Right cardiac atrium (tissue), 5 donors: ENCODE measurements around the gene SLC6A8. TPM values are rescaled to one million over a fixed set of nuclear protein-coding genes. Genes with fewer than 3 reads are reported as not detected.
A peak's percentile ranks its signal among the peaks of the same experiment; 100 is the strongest.

Source experiments
- ATAC-seq, 2 donors: fragments of 200-7000 bp; cut with Tn5 transposase; one replicate each; pipeline versions ENCODE4 v1.8.0 to v1.9.1; 2020; ENCODE audit warnings: moderate library complexity in 2 of 2, mild to moderate bottlenecking in 1 of 2
- DNase-seq, 3 donors: peaks; one replicate each; pipeline ENCODE4 v3.0.0-alpha.2; 2020
- H3K27ac ChIP-seq: one replicate; pipeline ENCODE4 v1.5.1; 2013; ENCODE audit warnings: mild to moderate bottlenecking, low read length, control low read depth, moderate library complexity
- H3K27me3 ChIP-seq: one replicate; pipeline ENCODE4 v1.6.1; 2013; ENCODE audit not compliant: control insufficient read depth, insufficient read depth
- H3K4me1 ChIP-seq: one replicate; pipeline ENCODE4 v1.6.1; 2013; ENCODE audit warnings: low read length; ENCODE audit not compliant: control insufficient read depth, insufficient read depth
- H3K4me3 ChIP-seq: one replicate; pipeline ENCODE4 v1.5.1; 2013; ENCODE audit warnings: low read length, control low read depth
- H3K9me3 ChIP-seq: one replicate; pipeline ENCODE4 v1.6.1; 2013; ENCODE audit warnings: low read length; ENCODE audit not compliant: control insufficient read depth
- WGBS: extraction: QIAGEN DNeasy Blood & Tissue Kit; methylation state at CpG from one replicate; pipeline ENCODE4 v1.1.7; 2013; 5-methylcytosine and 5-hydroxymethylcytosine counted together
- intact Hi-C, 4 donors: fragments of 100-400 bp; cut with DNase I; formaldehyde crosslinking; loops; one replicate each; pipeline versions ENCODE4 v1.11.0 to v1.14.0; 2022 to 2023
- polyA plus RNA-seq: library from polyadenylated mRNA; stranded (reverse); fragments of 200-250 nt; gene quantifications from one replicate; pipeline ENCODE4 v1.2.3, GENCODE V29; 2013
- total RNA-seq, 4 donors: library from RNA; stranded (reverse); fragmentation: NEBNext Ultra II Directional; extraction: Animal tissue kit (Norgen Biotek cat#: 25700); gene quantifications; one replicate each; pipeline ENCODE4 v1.2.1, GENCODE V29; 2021
- donor health status: healthy with polysubstance abuse.
- donor health status: DM: no; HTN: yes; CAD: no.
- donor health status: DM: no; HTN: no; CAD: no.
- donor health status: DM: no; HTN: yes; CAD: no; lungs with severe emphysema.
- donor health status: DM: yes; HTN: yes; CAD: no.

The SLC6A8 gene
- total and polyA plus RNA-seq, 5 donors, result 107 to 191 (median 140) TPM

- WGBS, result 3% methylated on average over 41 of the region's 48 CpGs
- no peak for DNase-seq
- H3K27ac ChIP-seq, result no peak overlapping the region
- no peaks in the 10 kb centered on the region for H3K9me3 ChIP-seq
- ATAC-seq, result no peak
- no peaks in the 10 kb centered on the region for H3K27me3 ChIP-seq
- no peak overlapping the region for H3K4me3 ChIP-seq
- intact Hi-C loops, result loop anchor here in 1 of 4 donors (10.0 kb wide), 1 partner anchor 88 kb away; no protein-coding TSS in a partner anchor
- H3K4me1 ChIP-seq, result no peaks in the 10 kb centered on the region
These were observed 44.9 kb upstream of the SLC6A8 start for GRCh38 chrX:153642655-153643430.

- Histone ChIP-seq H3K27ac (no peak overlapping the region), H3K27me3 (no peaks in the 10 kb centered on the region), H3K4me3 (no peak overlapping the region), H3K9me3 (no peaks in the 10 kb centered on the region), H3K4me1 (no peaks in the 10 kb centered on the region)
- no peak for ATAC-seq
- intact Hi-C loops, result loop anchor here in 1 of 4 donors (10.0 kb wide), 1 partner anchor 89 kb away; no protein-coding TSS in a partner anchor
- 2% methylated on average over 70 of the region's 84 CpGs for whole genome bisulfite sequencing
- peak in 1 of 3 donors; percentile 77 for DNase-seq
These were observed 44.0 kb upstream of the SLC6A8 start for GRCh38 chrX:153643431-153644351.

DNA sequence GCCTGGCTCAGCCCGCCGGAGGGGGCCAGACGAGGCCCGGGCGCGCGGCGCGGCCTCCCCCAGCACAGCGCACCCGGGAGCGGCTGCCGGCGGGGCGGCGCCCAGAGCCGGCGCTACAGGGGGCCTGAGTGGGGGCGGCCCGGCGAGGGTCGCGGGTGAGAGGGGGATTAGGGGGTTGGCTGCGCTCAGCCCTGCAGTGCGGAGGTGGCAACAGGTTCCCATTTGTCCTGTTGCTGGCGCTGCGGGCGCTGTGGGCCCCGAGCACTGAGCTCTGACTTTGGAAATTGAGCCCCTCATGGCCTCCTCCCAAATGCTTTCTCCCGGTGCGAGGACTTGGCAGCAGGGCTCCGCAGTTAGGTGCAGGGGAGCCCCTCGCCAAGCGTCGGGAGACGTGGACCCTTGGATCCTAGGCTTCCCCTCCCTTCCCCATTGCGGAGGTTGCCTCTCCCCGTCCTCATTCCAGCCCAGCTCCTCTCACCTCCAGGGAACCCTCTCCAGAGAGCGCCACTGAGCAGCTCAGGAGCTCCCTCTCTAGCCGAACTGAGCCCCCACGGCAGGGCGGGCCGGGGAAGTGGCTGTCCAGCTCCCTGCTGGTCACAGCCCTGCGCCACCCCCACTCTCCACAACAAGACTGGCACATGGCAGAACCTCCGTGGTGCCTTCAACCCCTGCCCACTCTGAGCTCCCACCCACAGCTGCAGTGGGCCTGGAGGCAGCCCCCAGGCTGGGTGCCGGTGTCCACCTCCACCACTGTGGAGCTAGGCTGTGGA is 43.2 kb upstream of the SLC6A8 start:
- peak in 1 of 3 donors; percentile 60 for DNase-seq
- H3K27me3 ChIP-seq, result no peaks in the 10 kb centered on the region

GRCh38 chrX:153645151-153645550 is 42.6 kb upstream of the SLC6A8 start:
- WGBS, result 51% methylated on average over 6 of the region's 6 CpGs
- Histone ChIP-seq H3K9me3 (no peaks in the 10 kb centered on the region), H3K27ac (no peak overlapping the region), H3K4me1 (no peaks in the 10 kb centered on the region), H3K4me3 (no peak overlapping the region), H3K27me3 (no peaks in the 10 kb centered on the region)
- intact Hi-C loops, result loop anchor here in 1 of 4 donors (10.0 kb wide), 1 partner anchor 90 kb away; no protein-coding TSS in a partner anchor
- no peak for DNase-seq
- no peak for ATAC-seq

More for the DNA sequence above, 43.2 kb upstream of the SLC6A8 start:
- Histone ChIP-seq H3K4me1 (no peaks in the 10 kb centered on the region), H3K27ac (no peak overlapping the region), H3K9me3 (no peaks in the 10 kb centered on the region), H3K4me3 (no peak overlapping the region)
- intact Hi-C loops, result loop anchor here in 1 of 4 donors (10.0 kb wide), 1 partner anchor 90 kb away; no protein-coding TSS in a partner anchor
- no peak for ATAC-seq
- WGBS, result 5% methylated on average over 31 of the region's 46 CpGs

DNA sequence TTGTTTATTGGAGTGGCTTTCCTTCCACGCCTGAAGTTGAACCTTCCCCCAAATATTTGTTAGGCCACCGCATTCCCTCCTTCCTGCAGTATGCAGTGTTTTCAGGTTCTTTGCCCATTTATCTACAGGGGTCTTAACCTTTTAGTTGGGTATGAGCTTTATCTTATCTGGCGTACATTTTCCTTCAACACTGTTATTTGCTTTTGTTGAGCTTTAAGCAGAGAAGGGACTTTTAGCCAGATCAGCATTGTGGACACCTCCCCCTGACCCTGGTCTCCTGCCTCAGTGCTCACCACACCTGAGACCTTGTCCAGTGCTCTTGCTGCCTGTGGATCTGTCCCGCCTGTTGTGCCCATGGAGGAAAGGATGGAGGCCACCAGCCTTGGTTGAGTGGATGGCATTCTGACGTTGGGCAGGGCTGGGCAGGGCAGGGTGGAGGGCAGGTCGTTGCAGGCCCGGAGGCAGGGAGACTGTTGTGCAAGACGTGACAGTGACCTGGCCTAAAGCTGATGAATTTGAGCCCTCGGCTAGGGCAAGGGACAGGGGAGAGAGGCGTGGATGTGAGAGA is 41.7 kb upstream of the SLC6A8 start:
- no peaks in the 10 kb centered on the region for H3K27me3 ChIP-seq
- no peak overlapping the region for H3K4me3 ChIP-seq
- peak in 1 of 3 donors; percentile 12 for DNase-seq
- ATAC-seq, result no peak
- intact Hi-C loops, result loop anchor here in 1 of 4 donors (10.0 kb wide), 1 partner anchor 91 kb away; no protein-coding TSS in a partner anchor
- 58% methylated on average over 10 of the region's 10 CpGs for WGBS
- no peak overlapping the region for H3K27ac ChIP-seq
- H3K9me3 ChIP-seq, result no peaks in the 10 kb centered on the region
- no peaks in the 10 kb centered on the region for H3K4me1 ChIP-seq

GRCh38 chrX:153646620-153647373 is 40.9 kb upstream of the SLC6A8 start, which contains the start of gene DUSP9:
Gene DUSP9 (plus strand): TSS chrX:153647203. CDS start chrX:153647954, 751 bp downstream.
- no peak within 1 kb of the TSS for H3K27ac ChIP-seq
- no peaks in the 10 kb centered on the region for H3K9me3 ChIP-seq
- 4% methylated on average over 53 of the region's 53 CpGs for WGBS
- intact Hi-C loops, result loop anchor here in 1 of 4 donors (10.0 kb wide), 1 partner anchor 92 kb away; no protein-coding TSS in a partner anchor
- peak in 1 of 3 donors; percentile 68 for DNase-seq
- no peaks in the 10 kb centered on the region for H3K4me1 ChIP-seq
- H3K4me3 ChIP-seq, result peak within 1 kb of the TSS; percentile 27
- H3K27me3 ChIP-seq, result no peaks in the 10 kb centered on the region
- ATAC-seq, result peak; percentile 39 to 50

- intact Hi-C loops, result loop anchor here in 1 of 4 donors (10.0 kb wide), 1 partner anchor 93 kb away; no protein-coding TSS in a partner anchor
- WGBS, result 6% methylated on average over 85 of the region's 85 CpGs
- no peaks in the 10 kb centered on the region for H3K27me3 ChIP-seq
These were observed 40.0 kb upstream of the SLC6A8 start for GRCh38 chrX:153647461-153648357.

GRCh38 chrX:153648358-153649177 is 39.2 kb upstream of the SLC6A8 start:
- no peak for ATAC-seq
- Histone ChIP-seq H3K27ac (no peak overlapping the region), H3K4me3 (no peak overlapping the region), H3K27me3 (no peaks in the 10 kb centered on the region), H3K9me3 (no peaks in the 10 kb centered on the region), H3K4me1 (no peaks in the 10 kb centered on the region)
- WGBS, result 72% methylated on average over 17 of the region's 17 CpGs
- intact Hi-C loops, result loop anchor here in 1 of 4 donors (10.0 kb wide), 1 partner anchor 94 kb away; no protein-coding TSS in a partner anchor
- peak in 1 of 3 donors; percentile 29 for DNase-seq

More at GRCh38 chrX:153647461-153648357, 40.0 kb upstream of the SLC6A8 start:
- ATAC-seq (no peak), DNase-seq (peak in 1 of 3 donors; percentile 63)
- no peak overlapping the region for H3K27ac ChIP-seq
- H3K4me3 ChIP-seq, result peak overlapping the region; percentile 27
- no peaks in the 10 kb centered on the region for H3K9me3 ChIP-seq
- no peaks in the 10 kb centered on the region for H3K4me1 ChIP-seq
